Dermis blood vessel endothelial cell (primary cell): Measurements from ENCODE around the gene MAG. TPM values are rescaled to one million over a fixed set of nuclear protein-coding genes. Genes with fewer than 3 reads are reported as not detected.

ENCODE experiments used
- DNase-seq: peaks from one replicate; pipeline ENCODE4 v3.0.0; 2010
- total RNA-seq: library from RNA; depleted of rRNA; stranded (reverse); fragments of >200 nt; gene quantifications from 2 replicates; pipeline ENCODE4 v1.2.3, GENCODE V29; 2014

The MAG gene
- total RNA-seq, 1 donor from 2014 or later, result not detected

- DNase-seq, result peak; percentile 85
These were observed 26.9 kb downstream of the MAG start for GRCh38 chr19:35318679-35319448.

- DNase-seq, result no peak
These were observed 28.2 kb downstream of the MAG start for GRCh38 chr19:35320065-35320713.

- DNase-seq, result no peak
These were observed 29.3 kb downstream of the MAG start for GRCh38 chr19:35321291-35321690.

GRCh38 chr19:35322014-35322413 is 30.1 kb downstream of the MAG start:
- no peak for DNase-seq

GRCh38 chr19:35327642-35328041 is 35.7 kb downstream of the MAG start:
- DNase-seq, result no peak

GRCh38 chr19:35328851-35329285 is 36.9 kb downstream of the MAG start, which contains the start of gene CD22:
TSS of gene CD22 (plus strand) at chr19:35329187. CDS start at chr19:35332041, 2,854 bp downstream.
- DNase-seq, result no peak

- no peak for DNase-seq
These were observed 37.4 kb downstream of the MAG start for GRCh38 chr19:35329323-35329722.

GRCh38 chr19:35330475-35330874 is 38.5 kb downstream of the MAG start:
- no peak for DNase-seq

GRCh38 chr19:35331551-35332214 is 39.7 kb downstream of the MAG start:
- no peak for DNase-seq

- DNase-seq, result peak; percentile 10
These were observed 40.9 kb downstream of the MAG start for GRCh38 chr19:35332817-35333216.

GRCh38 chr19:35334144-35334753 is 42.3 kb downstream of the MAG start:
- no peak for DNase-seq

- DNase-seq, result no peak
These were observed 44.4 kb downstream of the MAG start for GRCh38 chr19:35336166-35336955.

- no peak for DNase-seq
These were observed 45.4 kb downstream of the MAG start for GRCh38 chr19:35337097-35337983.

GRCh38 chr19:35337984-35338296 is 46.0 kb downstream of the MAG start:
- no peak for DNase-seq

GRCh38 chr19:35340431-35340830 is 48.5 kb downstream of the MAG start:
- DNase-seq, result no peak

- no peak for DNase-seq
These were observed 49.0 kb downstream of the MAG start for GRCh38 chr19:35341006-35341405.

GRCh38 chr19:35341565-35342225 is 49.7 kb downstream of the MAG start:
- no peak for DNase-seq

- DNase-seq, result no peak
These were observed 50.5 kb downstream of the MAG start for GRCh38 chr19:35342430-35342829.

- DNase-seq, result no peak
These were observed 52.6 kb downstream of the MAG start for GRCh38 chr19:35344511-35345031.

- no peak for DNase-seq
These were observed 53.7 kb downstream of the MAG start for GRCh38 chr19:35345671-35346111.
